Measurements from ENCODE around the gene PKIB.

The PKIB gene

GRCh38 chr6:122648726-122649125 lies 38.5 kb downstream of the PKIB start:
- H3K4me3 ChIP-seq (ENCODE audit: low read depth, low read length), result no peak overlapping the region
- no peak for DNase-seq (ENCODE audit: low read depth)
- no peak for TF ChIP-seq CTCF (IDR thresholded peaks at IDR 0.05; ENCODE audit: insufficient read depth, low read depth, low read length, missing control alignments)

- no peak overlapping the region for H3K4me3 ChIP-seq (ENCODE audit: low read depth, low read length)
These were observed 39.5 kb downstream of the PKIB start for GRCh38 chr6:122649701-122650100.

GRCh38 chr6:122650403-122650802 lies 40.2 kb downstream of the PKIB start:
- DNase-seq (ENCODE audit: low read depth), result no peak
- TF ChIP-seq CTCF (IDR thresholded peaks at IDR 0.05; ENCODE audit: insufficient read depth, low read depth, low read length, missing control alignments), result no peak
- no peak overlapping the region for H3K4me3 ChIP-seq (ENCODE audit: low read depth, low read length)

More at GRCh38 chr6:122649701-122650100, 39.5 kb downstream of the PKIB start:
- TF ChIP-seq CTCF (IDR thresholded peaks at IDR 0.05; ENCODE audit: insufficient read depth, low read depth, low read length, missing control alignments), result no peak
- no peak for DNase-seq (ENCODE audit: low read depth)

- no peak overlapping the region for H3K4me3 ChIP-seq (ENCODE audit: low read depth, low read length)
- TF ChIP-seq CTCF (IDR thresholded peaks at IDR 0.05; ENCODE audit: insufficient read depth, low read depth, low read length, missing control alignments), result no peak
- DNase-seq (ENCODE audit: low read depth), result no peak
These were observed 40.8 kb downstream of the PKIB start for GRCh38 chr6:122651031-122651430.

- no peak overlapping the region for H3K4me3 ChIP-seq (ENCODE audit: low read depth, low read length)
- TF ChIP-seq CTCF (IDR thresholded peaks at IDR 0.05; ENCODE audit: insufficient read depth, low read depth, low read length, missing control alignments), result no peak
- no peak for DNase-seq (ENCODE audit: low read depth)
These were observed 41.4 kb downstream of the PKIB start for GRCh38 chr6:122651604-122652003.

GRCh38 chr6:122652431-122652830 lies 42.2 kb downstream of the PKIB start:
- TF ChIP-seq CTCF (IDR thresholded peaks at IDR 0.05; ENCODE audit: insufficient read depth, low read depth, low read length, missing control alignments), result no peak
- no peak overlapping the region for H3K4me3 ChIP-seq (ENCODE audit: low read depth, low read length)
- no peak for DNase-seq (ENCODE audit: low read depth)

- TF ChIP-seq CTCF (IDR thresholded peaks at IDR 0.05; ENCODE audit: insufficient read depth, low read depth, low read length, missing control alignments), result no peak
- H3K4me3 ChIP-seq (ENCODE audit: low read depth, low read length), result no peak overlapping the region
- no peak for DNase-seq (ENCODE audit: low read depth)
These were observed 42.9 kb downstream of the PKIB start for GRCh38 chr6:122653094-122653493.
